ENCODE results near the gene KLF15.

Gene KLF15

GRCh38 chr3:126364731-126365301 lies 7.6 kb upstream of the KLF15 start:
- FAIRE-seq, result no peak
- no peak for DNase-seq (ENCODE audit: extremely low spot score, insufficient read length, low read depth)

GRCh38 chr3:126364130-126364695 lies 7.0 kb upstream of the KLF15 start:
- no peak for DNase-seq (ENCODE audit: extremely low spot score, insufficient read length, low read depth)
- FAIRE-seq, result no peak

GRCh38 chr3:126361211-126361610 lies 4.0 kb upstream of the KLF15 start:
- no peak for DNase-seq (ENCODE audit: extremely low spot score, insufficient read length, low read depth)
- no peak for FAIRE-seq

- FAIRE-seq, result no peak
- no peak for DNase-seq (ENCODE audit: extremely low spot score, insufficient read length, low read depth)
Measured at GRCh38 chr3:126360714-126361060, 3.5 kb upstream of the KLF15 start.

- FAIRE-seq (no peak), DNase-seq (ENCODE audit: extremely low spot score, insufficient read length, low read depth) (no peak)
Measured at GRCh38 chr3:126360046-126360713, 3.0 kb upstream of the KLF15 start.

- DNase-seq (ENCODE audit: extremely low spot score, insufficient read length, low read depth), result no peak
- FAIRE-seq, result no peak
Measured at GRCh38 chr3:126358816-126359181, 1.6 kb upstream of the KLF15 start.

- DNase-seq (ENCODE audit: extremely low spot score, insufficient read length, low read depth) (no peak), FAIRE-seq (no peak)
Measured at GRCh38 chr3:126358038-126358815, 1.0 kb upstream of the KLF15 start.

- FAIRE-seq, result no peak
- DNase-seq (ENCODE audit: extremely low spot score, insufficient read length, low read depth), result no peak
Measured at GRCh38 chr3:126356373-126357264, 589 bp downstream of the KLF15 start.

GRCh38 chr3:126355777-126356372 lies 1.3 kb downstream of the KLF15 start:
- no peak for FAIRE-seq

GRCh38 chr3:126355251-126355650 lies 2.0 kb downstream of the KLF15 start:
- no peak for FAIRE-seq

More at GRCh38 chr3:126355777-126356372, 1.3 kb downstream of the KLF15 start:
- DNase-seq (ENCODE audit: extremely low spot score, insufficient read length, low read depth), result no peak

GRCh38 chr3:126354776-126355175 lies 2.4 kb downstream of the KLF15 start:
- no peak for FAIRE-seq
- no peak for DNase-seq (ENCODE audit: extremely low spot score, insufficient read length, low read depth)

More at GRCh38 chr3:126355251-126355650, 2.0 kb downstream of the KLF15 start:
- DNase-seq (ENCODE audit: extremely low spot score, insufficient read length, low read depth), result no peak

GRCh38 chr3:126353694-126354321 lies 3.4 kb downstream of the KLF15 start:
- DNase-seq (ENCODE audit: extremely low spot score, insufficient read length, low read depth), result no peak
- FAIRE-seq, result no peak

- DNase-seq (ENCODE audit: extremely low spot score, insufficient read length, low read depth) (no peak), FAIRE-seq (no peak)
Measured at GRCh38 chr3:126352476-126353454, 4.4 kb downstream of the KLF15 start.

GRCh38 chr3:126351771-126352475 lies 5.3 kb downstream of the KLF15 start:
- DNase-seq (ENCODE audit: extremely low spot score, insufficient read length, low read depth) (no peak), FAIRE-seq (no peak)

GRCh38 chr3:126351086-126351770 lies 6.0 kb downstream of the KLF15 start:
- FAIRE-seq (no peak), DNase-seq (ENCODE audit: extremely low spot score, insufficient read length, low read depth) (no peak)

- DNase-seq (ENCODE audit: extremely low spot score, insufficient read length, low read depth) (no peak), FAIRE-seq (no peak)
Measured at GRCh38 chr3:126350502-126351085, 6.6 kb downstream of the KLF15 start.
